Measurements from ENCODE around the gene MDM2. TPM values are rescaled to one million over a fixed set of nuclear protein-coding genes. Genes with fewer than 3 reads are reported as not detected.
"Not testable (repeated sequence)": the region's sequence is repeated elsewhere in the genome, so short reads cannot be mapped to it uniquely, and the experiment has no call there.

Gene MDM2
- total RNA-seq, 1 donor from 2014 or later = 47.3 TPM

- no peak for DNase-seq (ENCODE audit: low spot score in 2 of 2)
- no peak for FAIRE-seq
Measured at GRCh38 chr12:68844788-68845695, 37.1 kb downstream of the MDM2 start.

- FAIRE-seq = no peak
- DNase-seq (ENCODE audit: low spot score in 2 of 2) = no peak
Measured at GRCh38 chr12:68846811-68847210, 38.8 kb downstream of the MDM2 start.

GRCh38 chr12:68850390-68850789 is 42.4 kb downstream of the MDM2 start:
- FAIRE-seq (no peak), DNase-seq (ENCODE audit: low spot score in 2 of 2) (no peak)

- FAIRE-seq = no peak
- DNase-seq (ENCODE audit: low spot score in 2 of 2) = no peak
Measured at GRCh38 chr12:68851592-68852306, 43.8 kb downstream of the MDM2 start.

GRCh38 chr12:68853396-68854077 is 45.6 kb downstream of the MDM2 start:
- no peak for FAIRE-seq
- no peak for DNase-seq (ENCODE audit: low spot score in 2 of 2)

GRCh38 chr12:68854078-68854468 is 46.1 kb downstream of the MDM2 start:
- no peak for DNase-seq (ENCODE audit: low spot score in 2 of 2)
- no peak for FAIRE-seq

GRCh38 chr12:68854554-68854953 is 46.6 kb downstream of the MDM2 start:
- no peak for DNase-seq (ENCODE audit: low spot score in 2 of 2)
- FAIRE-seq = no peak

- no peak for DNase-seq (ENCODE audit: low spot score in 2 of 2)
Measured at GRCh38 chr12:68855111-68855510, 47.1 kb downstream of the MDM2 start.

GRCh38 chr12:68855771-68856170 is 47.8 kb downstream of the MDM2 start:
- DNase-seq (ENCODE audit: low spot score in 2 of 2) (no peak), FAIRE-seq (no peak)

More at GRCh38 chr12:68855111-68855510, 47.1 kb downstream of the MDM2 start:
- no peak for FAIRE-seq

GRCh38 chr12:68856510-68856909 is 48.5 kb downstream of the MDM2 start:
- no peak for FAIRE-seq
- DNase-seq (ENCODE audit: low spot score in 2 of 2) = no peak

GRCh38 chr12:68861890-68862289 is 53.9 kb downstream of the MDM2 start:
- FAIRE-seq (no peak), DNase-seq (ENCODE audit: low spot score in 2 of 2) (no peak)

GRCh38 chr12:68863109-68863770 is 55.3 kb downstream of the MDM2 start:
- no peak for FAIRE-seq

GRCh38 chr12:68863886-68864454 is 56.0 kb downstream of the MDM2 start:
- DNase-seq (ENCODE audit: low spot score in 2 of 2); FAIRE-seq: not testable (repeated sequence)

More at GRCh38 chr12:68863109-68863770, 55.3 kb downstream of the MDM2 start:
- no peak for DNase-seq (ENCODE audit: low spot score in 2 of 2)

- DNase-seq (ENCODE audit: low spot score in 2 of 2) (no peak), FAIRE-seq (no peak)
Measured at GRCh38 chr12:68864604-68865003, 56.6 kb downstream of the MDM2 start.

GRCh38 chr12:68865399-68866164 is 57.6 kb downstream of the MDM2 start:
- FAIRE-seq (no peak), DNase-seq (ENCODE audit: low spot score in 2 of 2) (no peak)

- DNase-seq (ENCODE audit: low spot score in 2 of 2) (no peak), FAIRE-seq (no peak)
Measured at GRCh38 chr12:68866950-68867349, 59.0 kb downstream of the MDM2 start.

GRCh38 chr12:68867606-68868005 is 59.6 kb downstream of the MDM2 start:
- FAIRE-seq (no peak), DNase-seq (ENCODE audit: low spot score in 2 of 2) (no peak)

- DNase-seq (ENCODE audit: low spot score in 2 of 2) = no peak
- FAIRE-seq = no peak
Measured at GRCh38 chr12:68868043-68868790, 60.2 kb downstream of the MDM2 start.

- FAIRE-seq = no peak
- no peak for DNase-seq (ENCODE audit: low spot score in 2 of 2)
Measured at GRCh38 chr12:68870011-68870410, 62.0 kb downstream of the MDM2 start.
